ENCODE results near the gene ZNF444. TPM values are rescaled to one million over a fixed set of nuclear protein-coding genes. Genes with fewer than 3 reads are reported as not detected.
A peak's percentile ranks its signal among the peaks of the same experiment; 100 is the strongest.

ZNF444 gene
- total and polyA plus RNA-seq, 7 experiments from 2014 or later = 15.9 to 49.6 (median 35.3) TPM

- no peaks in the 10 kb centered on the region for H3K27me3 Mint-ChIP-seq
- peaks cover 7 to 28% (median 22%) of the 10 kb centered on the region in 7 donors for H3K4me1 Mint-ChIP-seq
- Histone ChIP-seq H3K27ac (ENCODE audit: low read depth, low read length) (no peak overlapping the region), H3K36me3 (ENCODE audit: control insufficient read depth in 2 of 3, insufficient read depth in 3 of 3, low read length in 3 of 3) (peaks cover 0 to 51% (median 0%) of the 10 kb centered on the region in 3 experiments), H3K27me3 (ENCODE audit: control insufficient read depth in 2 of 2, insufficient read depth in 2 of 2, low read length in 2 of 2) (no peaks in the 10 kb centered on the region), H3K4me3 (ENCODE audit: low read length) (no peak overlapping the region), H3K4me1 (ENCODE audit: control insufficient read depth in 2 of 2, insufficient read depth in 2 of 2, low read length in 2 of 2) (no peaks in the 10 kb centered on the region), H3K9me3 (ENCODE audit: control insufficient read depth in 2 of 3, low read length in 3 of 3) (no peaks in the 10 kb centered on the region)
- H3K27ac Mint-ChIP-seq = no peak overlapping the region
- H3K36me3 Mint-ChIP-seq = peaks cover 0 to 34% (median 13%) of the 10 kb centered on the region in 5 donors
- DNase-seq (no peak), ATAC-seq (no peak)
- no peak overlapping the region for H3K4me3 Mint-ChIP-seq
- no peaks in the 10 kb centered on the region for H3K9me3 Mint-ChIP-seq
- ChIA-PET POLR2A (no interaction called here), CTCF (no interaction called here)
- intact Hi-C loops (cut with micrococcal nuclease) = no loop called here
Observed at GRCh38 chr19:56150358-56150757, 9.3 kb downstream of the ZNF444 start.

- H3K27me3 ChIP-seq (ENCODE audit: control insufficient read depth in 2 of 2, insufficient read depth in 2 of 2, low read length in 2 of 2) = no peaks in the 10 kb centered on the region
- intact Hi-C loops (cut with micrococcal nuclease) = no loop called here
- H3K36me3 ChIP-seq (ENCODE audit: control insufficient read depth in 2 of 3, insufficient read depth in 3 of 3, low read length in 3 of 3) = peaks cover 0 to 61% (median 0%) of the 10 kb centered on the region in 3 experiments
- POLR2A ChIA-PET = no interaction called here
- H3K4me3 ChIP-seq (ENCODE audit: low read length) = no peak overlapping the region
- H3K36me3 Mint-ChIP-seq = peaks cover 0 to 57% (median 16%) of the 10 kb centered on the region in 5 donors
- no peaks in the 10 kb centered on the region for H3K9me3 Mint-ChIP-seq
- ATAC-seq = no peak
- DNase-seq = no peak
- H3K27me3 Mint-ChIP-seq = no peaks in the 10 kb centered on the region
- H3K4me1 Mint-ChIP-seq = peaks cover 7 to 28% (median 22%) of the 10 kb centered on the region in 7 donors
- H3K4me1 ChIP-seq (ENCODE audit: control insufficient read depth in 2 of 2, insufficient read depth in 2 of 2, low read length in 2 of 2) = no peaks in the 10 kb centered on the region
- CTCF ChIA-PET = no interaction called here
- no peaks in the 10 kb centered on the region for H3K9me3 ChIP-seq (ENCODE audit: control insufficient read depth in 2 of 3, low read length in 3 of 3)
- H3K27ac Mint-ChIP-seq = peak overlapping the region in 5 of 9 donors; percentile 6 to 85 (median 72)
- peak overlapping the region; percentile 29 for H3K27ac ChIP-seq (ENCODE audit: low read depth, low read length)
- peak overlapping the region in 1 of 10 donors; percentile 26 for H3K4me3 Mint-ChIP-seq
Observed at GRCh38 chr19:56152644-56153043, 11.6 kb downstream of the ZNF444 start.

GRCh38 chr19:56153507-56153906 lies 12.4 kb downstream of the ZNF444 start:
- Histone ChIP-seq H3K4me3 (ENCODE audit: low read length) (no peak overlapping the region), H3K27me3 (ENCODE audit: control insufficient read depth in 2 of 2, insufficient read depth in 2 of 2, low read length in 2 of 2) (no peaks in the 10 kb centered on the region), H3K27ac (ENCODE audit: low read depth, low read length) (no peak overlapping the region), H3K4me1 (ENCODE audit: control insufficient read depth in 2 of 2, insufficient read depth in 2 of 2, low read length in 2 of 2) (no peaks in the 10 kb centered on the region), H3K9me3 (ENCODE audit: control insufficient read depth in 2 of 3, low read length in 3 of 3) (no peaks in the 10 kb centered on the region), H3K36me3 (ENCODE audit: control insufficient read depth in 2 of 3, insufficient read depth in 3 of 3, low read length in 3 of 3) (peaks cover 0 to 61% (median 0%) of the 10 kb centered on the region in 3 experiments)
- Mint-ChIP-seq H3K9me3 (no peaks in the 10 kb centered on the region), H3K27me3 (no peaks in the 10 kb centered on the region), H3K27ac (peak overlapping the region in 8 of 9 donors; percentile 6 to 75 (median 32)), H3K4me1 (peaks cover 7 to 28% (median 22%) of the 10 kb centered on the region in 7 donors), H3K4me3 (peak overlapping the region in 1 of 10 donors; percentile 26), H3K36me3 (peaks cover 0 to 56% (median 14%) of the 10 kb centered on the region in 5 donors)
- no peak for ATAC-seq
- no peak for DNase-seq
- CTCF ChIA-PET = no interaction called here
- POLR2A ChIA-PET = interaction anchor here (0.6 kb wide), 1 partner anchor 10 kb away, joined by 3 read pairs; no protein-coding TSS in a partner anchor
- intact Hi-C loops (cut with micrococcal nuclease) = no loop called here

GRCh38 chr19:56155124-56155687 lies 14.1 kb downstream of the ZNF444 start:
- Histone ChIP-seq H3K9me3 (ENCODE audit: control insufficient read depth in 2 of 3, low read length in 3 of 3) (no peaks in the 10 kb centered on the region), H3K36me3 (ENCODE audit: control insufficient read depth in 2 of 3, insufficient read depth in 3 of 3, low read length in 3 of 3) (peaks cover 0 to 62% (median 5%) of the 10 kb centered on the region in 3 experiments), H3K4me1 (ENCODE audit: control insufficient read depth in 2 of 2, insufficient read depth in 2 of 2, low read length in 2 of 2) (no peaks in the 10 kb centered on the region), H3K27me3 (ENCODE audit: control insufficient read depth in 2 of 2, insufficient read depth in 2 of 2, low read length in 2 of 2) (no peaks in the 10 kb centered on the region), H3K4me3 (ENCODE audit: low read length) (no peak overlapping the region), H3K27ac (ENCODE audit: low read depth, low read length) (no peak overlapping the region)
- Mint-ChIP-seq H3K4me3 (no peak overlapping the region), H3K36me3 (peaks cover 8 to 54% (median 17%) of the 10 kb centered on the region in 5 donors), H3K9me3 (peaks cover 0 to 6% (median 0%) of the 10 kb centered on the region in 11 donors), H3K4me1 (peaks cover 5 to 23% (median 20%) of the 10 kb centered on the region in 7 donors), H3K27ac (peak overlapping the region in 1 of 9 donors; percentile 17), H3K27me3 (no peaks in the 10 kb centered on the region)
- intact Hi-C loops (cut with micrococcal nuclease) = loop anchor here in 1 of 2 donors (5.0 kb wide), 1 partner anchor 38 kb away; no protein-coding TSS in a partner anchor
- ChIA-PET POLR2A (interaction anchor here (1.2 kb wide), 1 partner anchor 14 kb away, joined by 3 read pairs; the partner anchor contains the start of gene ZNF444), CTCF (interaction anchor here (0.5 kb wide), 1 partner anchor 91 kb away, joined by 3 read pairs; no protein-coding TSS in a partner anchor)
- DNase-seq = no peak
- ATAC-seq = no peak

GRCh38 chr19:56156768-56157167 lies 15.7 kb downstream of the ZNF444 start:
- Mint-ChIP-seq H3K4me1 (peaks cover 5 to 19% (median 18%) of the 10 kb centered on the region in 7 donors), H3K27ac (no peak overlapping the region), H3K9me3 (peaks cover 0 to 6% (median 0%) of the 10 kb centered on the region in 11 donors), H3K27me3 (no peaks in the 10 kb centered on the region), H3K4me3 (no peak overlapping the region), H3K36me3 (peaks cover 8 to 50% (median 14%) of the 10 kb centered on the region in 5 donors)
- ATAC-seq = no peak
- H3K27ac ChIP-seq (ENCODE audit: low read depth, low read length) = no peak overlapping the region
- intact Hi-C loops (cut with micrococcal nuclease) = loop anchor here in 1 of 2 donors (5.0 kb wide), 1 partner anchor 39 kb away; no protein-coding TSS in a partner anchor
- no peaks in the 10 kb centered on the region for H3K9me3 ChIP-seq (ENCODE audit: control insufficient read depth in 2 of 3, low read length in 3 of 3)
- ChIA-PET POLR2A (no interaction called here), CTCF (no interaction called here)
- no peaks in the 10 kb centered on the region for H3K27me3 ChIP-seq (ENCODE audit: control insufficient read depth in 2 of 2, insufficient read depth in 2 of 2, low read length in 2 of 2)
- H3K36me3 ChIP-seq (ENCODE audit: control insufficient read depth in 2 of 3, insufficient read depth in 3 of 3, low read length in 3 of 3) = peaks cover 0 to 68% (median 5%) of the 10 kb centered on the region in 3 experiments
- DNase-seq = no peak
- H3K4me3 ChIP-seq (ENCODE audit: low read length) = no peak overlapping the region
- H3K4me1 ChIP-seq (ENCODE audit: control insufficient read depth in 2 of 2, insufficient read depth in 2 of 2, low read length in 2 of 2) = no peaks in the 10 kb centered on the region

GRCh38 chr19:56158170-56158757 lies 17.2 kb downstream of the ZNF444 start:
- intact Hi-C loops (cut with micrococcal nuclease) = loop anchor here in 1 of 2 donors (5.0 kb wide), 1 partner anchor 41 kb away; no protein-coding TSS in a partner anchor
- H3K27ac Mint-ChIP-seq = no peak overlapping the region
- ATAC-seq (no peak), DNase-seq (no peak)
- Histone ChIP-seq H3K9me3 (ENCODE audit: control insufficient read depth in 2 of 3, low read length in 3 of 3) (no peaks in the 10 kb centered on the region), H3K27ac (ENCODE audit: low read depth, low read length) (no peak overlapping the region), H3K4me1 (ENCODE audit: control insufficient read depth in 2 of 2, insufficient read depth in 2 of 2, low read length in 2 of 2) (no peaks in the 10 kb centered on the region), H3K4me3 (ENCODE audit: low read length) (no peak overlapping the region), H3K27me3 (ENCODE audit: control insufficient read depth in 2 of 2, insufficient read depth in 2 of 2, low read length in 2 of 2) (no peaks in the 10 kb centered on the region), H3K36me3 (ENCODE audit: control insufficient read depth in 2 of 3, insufficient read depth in 3 of 3, low read length in 3 of 3) (peaks cover 0 to 67% (median 5%) of the 10 kb centered on the region in 3 experiments)
- ChIA-PET CTCF (interaction anchor here (0.5 kb wide), 1 partner anchor 55 kb away, joined by 3 read pairs; no protein-coding TSS in a partner anchor), POLR2A (no interaction called here)
- peaks cover 0 to 6% (median 0%) of the 10 kb centered on the region in 11 donors for H3K9me3 Mint-ChIP-seq
- no peaks in the 10 kb centered on the region for H3K27me3 Mint-ChIP-seq
- H3K36me3 Mint-ChIP-seq = peaks cover 8 to 46% (median 14%) of the 10 kb centered on the region in 5 donors
- no peak overlapping the region for H3K4me3 Mint-ChIP-seq
- H3K4me1 Mint-ChIP-seq = peaks cover 2 to 17% (median 8%) of the 10 kb centered on the region in 7 donors

Measured in naive thymus-derived CD4-positive, alpha-beta T cell (primary cell).